ENCODE measurements around the gene CCNT1.

Gene CCNT1

GRCh38 chr12:48716493-48717251, at the start of gene CCNT1:
CCNT1 (minus strand) TSS chr12:48716707; CDS start chr12:48716675, 32 bp downstream.
- peak; percentile 7 for TF ChIP-seq CTCF (IDR thresholded peaks at IDR 0.05; ENCODE audit: insufficient read depth, low read depth, low read length, missing control alignments)
- DNase-seq (ENCODE audit: low read depth), result peak; percentile 100
- peak within 1 kb of the TSS; percentile 84 for H3K4me3 ChIP-seq (ENCODE audit: low read depth, low read length)

- DNase-seq (ENCODE audit: low read depth), result peak; percentile 60
- no peak overlapping the region for H3K4me3 ChIP-seq (ENCODE audit: low read depth, low read length)
- no peak for TF ChIP-seq CTCF (IDR thresholded peaks at IDR 0.05; ENCODE audit: insufficient read depth, low read depth, low read length, missing control alignments)
Measured at GRCh38 chr12:48765753-48766162, 49.3 kb upstream of the CCNT1 start.

GRCh38 chr12:48764521-48764920, 48.0 kb upstream of the CCNT1 start:
- TF ChIP-seq CTCF (IDR thresholded peaks at IDR 0.05; ENCODE audit: insufficient read depth, low read depth, low read length, missing control alignments), result no peak
- no peak overlapping the region for H3K4me3 ChIP-seq (ENCODE audit: low read depth, low read length)
- peak; percentile 73 for DNase-seq (ENCODE audit: low read depth)

- DNase-seq (ENCODE audit: low read depth), result no peak
- no peak for TF ChIP-seq CTCF (IDR thresholded peaks at IDR 0.05; ENCODE audit: insufficient read depth, low read depth, low read length, missing control alignments)
- H3K4me3 ChIP-seq (ENCODE audit: low read depth, low read length), result no peak overlapping the region
Measured at GRCh38 chr12:48758737-48759136, 42.2 kb upstream of the CCNT1 start.

- DNase-seq (ENCODE audit: low read depth), result no peak
- H3K4me3 ChIP-seq (ENCODE audit: low read depth, low read length), result no peak overlapping the region
- TF ChIP-seq CTCF (IDR thresholded peaks at IDR 0.05; ENCODE audit: insufficient read depth, low read depth, low read length, missing control alignments), result no peak
Measured at GRCh38 chr12:48758186-48758585, 41.7 kb upstream of the CCNT1 start.

GRCh38 chr12:48750769-48751356, 34.4 kb upstream of the CCNT1 start:
- TF ChIP-seq CTCF (IDR thresholded peaks at IDR 0.05; ENCODE audit: insufficient read depth, low read depth, low read length, missing control alignments), result no peak
- H3K4me3 ChIP-seq (ENCODE audit: low read depth, low read length), result no peak overlapping the region
- no peak for DNase-seq (ENCODE audit: low read depth)

Measured in GM12865 (cell line).